C4-2B (cell line): ENCODE results near the gene TTC28.

Experiments
- CTCF ChIP-seq: fragments of 450-650 bp; conservative IDR thresholded peaks from 2 replicates; pipeline ENCODE4 v1.5.1; 2017; ENCODE audit warnings: mild to moderate bottlenecking
- ZFX ChIP-seq: fragments of 450-650 bp; IDR thresholded peaks from 2 replicates; pipeline ENCODE4 v1.6.1; 2017

GRCh38 chr22:27992294-27993165 is 687.1 kb downstream of the TTC28 start:
- TF ChIP-seq CTCF (no peak), ZFX (no peak)
